HepG2 (cell line): Measurements from ENCODE around the gene C3orf22. TPM values are rescaled to one million over a fixed set of nuclear protein-coding genes. Genes with fewer than 3 reads are reported as not detected.
A peak's percentile ranks its signal among the peaks of the same experiment; 100 is the strongest.

ENCODE experiments used
- CAMTA2 ChIP-seq: sonication (generic); formaldehyde crosslinking; IDR thresholded peaks from 2 replicates; pipeline ENCODE4 v1.4.0; 2020; ENCODE audit warnings: mild to moderate bottlenecking, missing genetic modification reagents, borderline replicate concordance
- DPF2 ChIP-seq: sonication (generic); formaldehyde crosslinking; IDR thresholded peaks from 2 replicates; pipeline ENCODE4 v1.4.0; 2020; ENCODE audit warnings: mild to moderate bottlenecking, low read depth, missing genetic modification reagents, borderline replicate concordance
- RBM39 ChIP-seq: fragments of 200-400 bp; formaldehyde crosslinking; IDR thresholded peaks from one replicate; pipeline ENCODE4 v1.6.1; 2018; ENCODE audit warnings: antibody characterized with exemption, mild to moderate bottlenecking, low read depth, low read length; ENCODE audit not compliant: poor library complexity, severe bottlenecking
- REXO4 ChIP-seq: sonication (generic); formaldehyde crosslinking; IDR thresholded peaks from 2 replicates; pipeline ENCODE4 v1.8.0; 2022; ENCODE audit warnings: missing genetic modification reagents, mild to moderate bottlenecking, borderline replicate concordance
- SPEN ChIP-seq: sonication (generic); formaldehyde crosslinking; IDR thresholded peaks from 2 replicates; pipeline ENCODE4 v1.5.1; 2020; ENCODE audit warnings: low read depth, mild to moderate bottlenecking, missing genetic modification reagents
- TGIF2 ChIP-seq: IDR thresholded peaks from 2 replicates; pipeline ENCODE4 v1.6.1; 2016; ENCODE audit warnings: control low read depth, missing compliant biosample characterization
- ZFP82 ChIP-seq: sonication (generic); formaldehyde crosslinking; IDR thresholded peaks from 2 replicates; pipeline ENCODE4 v1.5.1; 2020; ENCODE audit warnings: mild to moderate bottlenecking, missing genetic modification reagents, borderline replicate concordance
- ZNF17 ChIP-seq: sonication (generic); formaldehyde crosslinking; IDR thresholded peaks from 2 replicates; pipeline ENCODE4 v1.5.0; 2020; ENCODE audit warnings: mild to moderate bottlenecking, missing genetic modification reagents
- ZNF704 ChIP-seq: sonication (generic); formaldehyde crosslinking; IDR thresholded peaks from 2 replicates; pipeline ENCODE4 v1.8.1; 2023; ENCODE audit warnings: mild to moderate bottlenecking, inconsistent platforms, moderate library complexity, missing genetic modification reagents, borderline replicate concordance
- polyA plus RNA-seq, 8 experiments: library from polyadenylated mRNA; depleted of rRNA in 3 of 8; stranded (reverse) in 7 of 8; unstranded in 1 of 8; fragments of >200 nt; fragmentation: Illumina TruSeq in 4 of 8; extraction: Trizol in 4 of 8; gene quantifications; 2 replicates each; pipeline versions ENCODE4 v1.2.1 to v1.2.3, GENCODE V29; 2011 to 2016; ENCODE audit warnings: low read depth in 4 of 8, missing spikeins in 1 of 8, mixed read lengths in 1 of 8; ENCODE audit not compliant: insufficient read depth in 1 of 8
- total RNA-seq, 5 experiments: library from RNA; depleted of rRNA; stranded (reverse); fragments of >200 nt; fragmentation: Illumina TruSeq; extraction: Trizol; gene quantifications; 2 replicates each; pipeline ENCODE4 v1.2.3, GENCODE V29; 2016; ENCODE audit warnings: low read depth in 1 of 5
- TF ChIP-seq, protein P1 (sequence below): sonication (generic); formaldehyde crosslinking; IDR thresholded peaks from 2 replicates; pipeline ENCODE4 v1.4.0; 2020; ENCODE audit warnings: mild to moderate bottlenecking, missing genetic modification reagents
- TF ChIP-seq, protein P2 (sequence below): sonication (generic); formaldehyde crosslinking; IDR thresholded peaks from 2 replicates; pipeline ENCODE4 v1.5.0; 2020; ENCODE audit warnings: missing genetic modification reagents
- TF ChIP-seq, protein P3 (sequence below): IDR thresholded peaks from 2 replicates; pipeline ENCODE4 v1.6.1; 2016; ENCODE audit warnings: low read depth, missing genetic modification reagents, missing compliant biosample characterization
- TF ChIP-seq, protein P4 (sequence below): sonication (generic); formaldehyde crosslinking; IDR thresholded peaks from 2 replicates; pipeline ENCODE4 v1.4.0; 2020; ENCODE audit warnings: low read depth, missing genetic modification reagents
- TF ChIP-seq, protein P5 (sequence below): IDR thresholded peaks from 2 replicates; pipeline ENCODE4 v1.6.1; 2016

C3orf22 gene
- total and polyA plus RNA-seq, 2 of the 13 experiments (the other 11 are each of a cell fraction or from before 2014, with no cell fraction given), result not detected

- TF ChIP-seq DPF2 (CRISPR knock-in tag) (peak; percentile 65; the same call in 1 of the 2 replicates), RBM39 (peak; percentile 46), SPEN (CRISPR knock-in tag) (0 out of 2 replicates have a peak, but pooled peaks have one; percentile 23), ZNF704 (no peak), REXO4 (CRISPR knock-in tag) (no peak), ZNF17 (CRISPR knock-in tag) (no peak), CAMTA2 (CRISPR knock-in tag) (no peak), TGIF2 (CRISPR knock-in tag) (no peak), ZFP82 (no peak)
- TF ChIP-seq, protein P1, sequence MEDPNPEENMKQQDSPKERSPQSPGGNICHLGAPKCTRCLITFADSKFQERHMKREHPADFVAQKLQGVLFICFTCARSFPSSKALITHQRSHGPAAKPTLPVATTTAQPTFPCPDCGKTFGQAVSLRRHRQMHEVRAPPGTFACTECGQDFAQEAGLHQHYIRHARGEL (CRISPR knock-in tag), result no peak
- TF ChIP-seq, protein P2, sequence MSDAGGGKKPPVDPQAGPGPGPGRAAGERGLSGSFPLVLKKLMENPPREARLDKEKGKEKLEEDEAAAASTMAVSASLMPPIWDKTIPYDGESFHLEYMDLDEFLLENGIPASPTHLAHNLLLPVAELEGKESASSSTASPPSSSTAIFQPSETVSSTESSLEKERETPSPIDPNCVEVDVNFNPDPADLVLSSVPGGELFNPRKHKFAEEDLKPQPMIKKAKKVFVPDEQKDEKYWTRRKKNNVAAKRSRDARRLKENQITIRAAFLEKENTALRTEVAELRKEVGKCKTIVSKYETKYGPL (CRISPR knock-in tag), result no peak
- TF ChIP-seq, protein P3, sequence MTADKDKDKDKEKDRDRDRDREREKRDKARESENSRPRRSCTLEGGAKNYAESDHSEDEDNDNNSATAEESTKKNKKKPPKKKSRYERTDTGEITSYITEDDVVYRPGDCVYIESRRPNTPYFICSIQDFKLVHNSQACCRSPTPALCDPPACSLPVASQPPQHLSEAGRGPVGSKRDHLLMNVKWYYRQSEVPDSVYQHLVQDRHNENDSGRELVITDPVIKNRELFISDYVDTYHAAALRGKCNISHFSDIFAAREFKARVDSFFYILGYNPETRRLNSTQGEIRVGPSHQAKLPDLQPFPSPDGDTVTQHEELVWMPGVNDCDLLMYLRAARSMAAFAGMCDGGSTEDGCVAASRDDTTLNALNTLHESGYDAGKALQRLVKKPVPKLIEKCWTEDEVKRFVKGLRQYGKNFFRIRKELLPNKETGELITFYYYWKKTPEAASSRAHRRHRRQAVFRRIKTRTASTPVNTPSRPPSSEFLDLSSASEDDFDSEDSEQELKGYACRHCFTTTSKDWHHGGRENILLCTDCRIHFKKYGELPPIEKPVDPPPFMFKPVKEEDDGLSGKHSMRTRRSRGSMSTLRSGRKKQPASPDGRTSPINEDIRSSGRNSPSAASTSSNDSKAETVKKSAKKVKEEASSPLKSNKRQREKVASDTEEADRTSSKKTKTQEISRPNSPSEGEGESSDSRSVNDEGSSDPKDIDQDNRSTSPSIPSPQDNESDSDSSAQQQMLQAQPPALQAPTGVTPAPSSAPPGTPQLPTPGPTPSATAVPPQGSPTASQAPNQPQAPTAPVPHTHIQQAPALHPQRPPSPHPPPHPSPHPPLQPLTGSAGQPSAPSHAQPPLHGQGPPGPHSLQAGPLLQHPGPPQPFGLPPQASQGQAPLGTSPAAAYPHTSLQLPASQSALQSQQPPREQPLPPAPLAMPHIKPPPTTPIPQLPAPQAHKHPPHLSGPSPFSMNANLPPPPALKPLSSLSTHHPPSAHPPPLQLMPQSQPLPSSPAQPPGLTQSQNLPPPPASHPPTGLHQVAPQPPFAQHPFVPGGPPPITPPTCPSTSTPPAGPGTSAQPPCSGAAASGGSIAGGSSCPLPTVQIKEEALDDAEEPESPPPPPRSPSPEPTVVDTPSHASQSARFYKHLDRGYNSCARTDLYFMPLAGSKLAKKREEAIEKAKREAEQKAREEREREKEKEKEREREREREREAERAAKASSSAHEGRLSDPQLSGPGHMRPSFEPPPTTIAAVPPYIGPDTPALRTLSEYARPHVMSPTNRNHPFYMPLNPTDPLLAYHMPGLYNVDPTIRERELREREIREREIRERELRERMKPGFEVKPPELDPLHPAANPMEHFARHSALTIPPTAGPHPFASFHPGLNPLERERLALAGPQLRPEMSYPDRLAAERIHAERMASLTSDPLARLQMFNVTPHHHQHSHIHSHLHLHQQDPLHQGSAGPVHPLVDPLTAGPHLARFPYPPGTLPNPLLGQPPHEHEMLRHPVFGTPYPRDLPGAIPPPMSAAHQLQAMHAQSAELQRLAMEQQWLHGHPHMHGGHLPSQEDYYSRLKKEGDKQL (CRISPR knock-in tag), result 0 out of 2 replicates have a peak, but pooled peaks have one; percentile 29
- TF ChIP-seq, protein P4, sequence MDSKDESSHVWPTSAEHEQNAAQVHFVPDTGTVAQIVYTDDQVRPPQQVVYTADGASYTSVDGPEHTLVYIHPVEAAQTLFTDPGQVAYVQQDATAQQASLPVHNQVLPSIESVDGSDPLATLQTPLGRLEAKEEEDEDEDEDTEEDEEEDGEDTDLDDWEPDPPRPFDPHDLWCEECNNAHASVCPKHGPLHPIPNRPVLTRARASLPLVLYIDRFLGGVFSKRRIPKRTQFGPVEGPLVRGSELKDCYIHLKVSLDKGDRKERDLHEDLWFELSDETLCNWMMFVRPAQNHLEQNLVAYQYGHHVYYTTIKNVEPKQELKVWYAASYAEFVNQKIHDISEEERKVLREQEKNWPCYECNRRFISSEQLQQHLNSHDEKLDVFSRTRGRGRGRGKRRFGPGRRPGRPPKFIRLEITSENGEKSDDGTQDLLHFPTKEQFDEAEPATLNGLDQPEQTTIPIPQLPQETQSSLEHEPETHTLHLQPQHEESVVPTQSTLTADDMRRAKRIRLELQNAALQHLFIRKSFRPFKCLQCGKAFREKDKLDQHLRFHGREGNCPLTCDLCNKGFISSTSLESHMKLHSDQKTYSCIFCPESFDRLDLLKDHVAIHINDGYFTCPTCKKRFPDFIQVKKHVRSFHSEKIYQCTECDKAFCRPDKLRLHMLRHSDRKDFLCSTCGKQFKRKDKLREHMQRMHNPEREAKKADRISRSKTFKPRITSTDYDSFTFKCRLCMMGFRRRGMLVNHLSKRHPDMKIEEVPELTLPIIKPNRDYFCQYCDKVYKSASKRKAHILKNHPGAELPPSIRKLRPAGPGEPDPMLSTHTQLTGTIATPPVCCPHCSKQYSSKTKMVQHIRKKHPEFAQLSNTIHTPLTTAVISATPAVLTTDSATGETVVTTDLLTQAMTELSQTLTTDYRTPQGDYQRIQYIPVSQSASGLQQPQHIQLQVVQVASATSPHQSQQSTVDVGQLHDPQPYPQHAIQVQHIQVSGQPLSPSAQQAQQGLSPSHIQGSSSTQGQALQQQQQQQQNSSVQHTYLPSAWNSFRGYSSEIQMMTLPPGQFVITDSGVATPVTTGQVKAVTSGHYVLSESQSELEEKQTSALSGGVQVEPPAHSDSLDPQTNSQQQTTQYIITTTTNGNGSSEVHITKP, result peak; percentile 85
- TF ChIP-seq, protein P5, sequence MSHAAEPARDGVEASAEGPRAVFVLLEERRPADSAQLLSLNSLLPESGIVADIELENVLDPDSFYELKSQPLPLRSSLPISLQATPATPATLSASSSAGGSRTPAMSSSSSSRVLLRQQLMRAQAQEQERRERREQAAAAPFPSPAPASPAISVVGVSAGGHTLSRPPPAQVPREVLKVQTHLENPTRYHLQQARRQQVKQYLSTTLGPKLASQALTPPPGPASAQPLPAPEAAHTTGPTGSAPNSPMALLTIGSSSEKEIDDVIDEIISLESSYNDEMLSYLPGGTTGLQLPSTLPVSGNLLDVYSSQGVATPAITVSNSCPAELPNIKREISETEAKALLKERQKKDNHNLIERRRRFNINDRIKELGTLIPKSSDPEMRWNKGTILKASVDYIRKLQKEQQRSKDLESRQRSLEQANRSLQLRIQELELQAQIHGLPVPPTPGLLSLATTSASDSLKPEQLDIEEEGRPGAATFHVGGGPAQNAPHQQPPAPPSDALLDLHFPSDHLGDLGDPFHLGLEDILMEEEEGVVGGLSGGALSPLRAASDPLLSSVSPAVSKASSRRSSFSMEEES (CRISPR knock-in tag), result peak; percentile 80; the same call in 1 of the 2 replicates
Observed at GRCh38 chr3:126528800-126529541, 29.8 kb downstream of the C3orf22 start (continued).
